Mucosa of gallbladder (tissue), 1 donor: ENCODE data around the gene P2RX3. TPM values are rescaled to one million over a fixed set of nuclear protein-coding genes. Genes with fewer than 3 reads are reported as not detected.
"Not testable (repeated sequence)": the region's sequence is repeated elsewhere in the genome, so short reads cannot be mapped to it uniquely, and the experiment has no call there.

ENCODE experiments used
- DNase-seq: peaks from one replicate; pipeline ENCODE4 v3.0.0-alpha.2; 2020; ENCODE audit warnings: low spot score
- total RNA-seq: library from RNA; stranded (reverse); gene quantifications from one replicate; pipeline ENCODE4 v1.2.1, GENCODE V29; 2021
- donor health status: DM: no; HTN: no; CAD: no.

P2RX3 gene
- 0.40 TPM for total RNA-seq

DNA sequence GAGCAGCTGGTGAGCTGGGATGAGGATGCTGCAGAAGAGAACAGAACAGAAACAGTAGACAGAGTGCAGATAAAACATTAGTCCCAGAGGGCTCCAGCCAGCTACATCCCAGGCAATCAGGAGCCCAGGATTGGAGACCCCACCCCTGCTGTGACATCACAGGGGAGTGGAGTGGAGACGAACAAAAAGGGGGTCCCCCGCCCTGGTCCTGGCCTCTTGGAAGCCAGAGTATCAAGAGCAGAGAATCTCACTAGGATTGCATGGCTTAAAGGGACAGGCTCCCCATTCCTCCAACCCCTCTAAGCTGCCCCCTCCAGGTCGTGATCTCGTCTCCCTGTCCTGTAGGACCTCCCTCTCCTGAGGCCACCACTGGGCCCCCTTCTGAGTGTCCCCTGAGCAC lies at the start of gene P2RX3:
P2RX3 (plus strand) TSS at position 211 of the 400 bp plus-strand sequence. CDS start 199 bp downstream, outside the sequence.
- no peak for DNase-seq

DNA sequence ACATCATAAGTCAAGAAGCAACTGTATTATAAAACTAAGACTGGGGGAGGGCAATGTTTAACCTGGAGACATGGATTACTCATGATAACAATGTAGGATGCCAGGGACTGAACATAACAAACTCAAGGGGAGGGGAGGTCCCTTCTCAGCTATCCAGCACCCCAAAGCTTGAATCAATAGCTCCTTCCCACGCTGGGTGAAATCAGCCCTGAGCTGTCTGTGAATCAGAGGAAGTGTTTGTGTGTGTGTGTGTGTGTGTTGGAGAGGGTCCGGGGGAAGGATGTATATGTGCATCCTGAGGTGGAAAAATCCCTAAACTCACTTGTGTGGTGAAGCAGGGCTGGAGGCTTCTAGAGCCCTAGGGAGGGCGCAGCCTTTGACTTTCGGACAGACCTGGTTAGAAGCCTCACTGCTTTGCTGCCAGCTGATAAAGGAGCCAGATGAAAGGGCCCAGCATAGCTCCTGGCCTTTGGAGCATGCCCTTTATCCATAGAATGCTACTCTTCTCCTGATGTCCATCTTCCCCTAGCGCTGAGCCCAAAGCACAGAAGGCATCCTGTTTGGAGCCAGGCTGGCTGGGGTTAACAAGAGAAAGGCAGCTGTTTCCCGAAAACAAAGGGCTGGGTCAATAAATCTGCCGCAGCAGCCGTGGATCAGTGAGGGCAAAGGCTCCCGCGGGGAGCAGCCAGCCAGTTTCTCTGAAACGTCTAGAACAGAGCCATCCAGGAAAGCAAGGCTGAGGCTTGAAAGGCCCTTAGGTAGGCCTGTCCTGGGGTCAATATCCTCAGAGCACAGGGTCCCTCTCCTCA lies 49.2 kb upstream of the P2RX3 start:
- no peak for DNase-seq

DNA sequence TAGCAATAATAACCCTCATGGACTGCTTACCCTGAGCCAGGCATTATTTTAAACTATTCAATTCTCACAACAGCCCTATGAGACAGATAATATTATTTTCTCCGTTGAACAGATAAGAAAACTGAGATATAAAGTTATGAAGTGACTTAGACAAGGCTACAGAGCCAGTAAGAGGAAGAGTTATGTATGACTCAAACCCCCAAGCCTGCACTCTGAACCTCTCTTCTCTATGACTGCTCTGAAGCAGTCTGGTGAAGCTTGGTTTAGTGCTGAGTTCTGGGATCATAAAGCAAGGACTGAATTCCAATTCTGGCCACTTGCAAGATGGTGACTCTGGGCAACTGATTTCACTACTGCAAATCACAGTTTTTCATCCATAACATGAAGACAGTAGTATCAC lies 47.9 kb upstream of the P2RX3 start:
- no peak for DNase-seq

DNA sequence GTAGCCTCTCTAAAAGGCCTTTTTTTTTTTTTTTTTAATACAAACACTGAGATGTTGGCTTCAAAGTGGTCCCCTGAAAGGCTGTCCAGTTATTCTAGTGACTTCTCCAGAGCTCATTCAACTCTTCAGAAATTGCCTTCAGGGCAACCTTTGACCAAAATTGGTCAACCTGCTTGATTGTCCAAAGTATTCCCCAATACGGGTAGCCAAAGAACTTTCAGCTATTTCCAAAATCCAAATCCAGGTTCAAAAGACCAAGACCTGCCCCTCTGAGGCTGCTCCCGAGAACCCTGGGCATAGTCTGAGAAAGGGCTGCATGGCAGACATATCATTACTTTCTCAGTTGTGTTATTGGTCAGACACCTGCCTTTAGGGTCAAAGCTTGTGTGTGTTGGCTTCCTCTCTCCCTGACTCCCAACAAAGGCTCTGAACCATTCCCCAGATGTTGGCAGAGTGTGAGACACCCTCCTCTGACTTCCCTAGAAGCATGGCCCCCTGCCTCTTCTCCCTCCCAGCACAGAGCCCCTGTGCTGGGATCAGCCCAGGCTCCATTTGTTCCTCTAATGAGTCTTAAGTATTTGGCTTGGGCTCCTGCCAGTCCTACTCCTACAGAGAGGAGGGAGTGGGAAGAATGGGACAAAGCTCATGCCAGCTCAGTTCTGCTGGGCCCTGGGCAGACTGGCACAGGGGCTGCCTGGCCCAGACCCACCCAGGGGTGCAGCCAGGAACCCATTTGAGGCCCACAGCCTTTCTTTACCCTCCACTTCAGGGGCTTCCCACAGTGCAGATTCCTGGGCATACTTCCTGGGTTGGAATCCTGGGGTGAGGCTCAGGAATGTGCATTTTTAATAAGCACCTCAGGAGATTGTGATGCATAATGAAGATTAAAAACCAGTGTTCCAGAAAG lies 43.7 kb upstream of the P2RX3 start:
- peak; percentile 45 for DNase-seq

DNA sequence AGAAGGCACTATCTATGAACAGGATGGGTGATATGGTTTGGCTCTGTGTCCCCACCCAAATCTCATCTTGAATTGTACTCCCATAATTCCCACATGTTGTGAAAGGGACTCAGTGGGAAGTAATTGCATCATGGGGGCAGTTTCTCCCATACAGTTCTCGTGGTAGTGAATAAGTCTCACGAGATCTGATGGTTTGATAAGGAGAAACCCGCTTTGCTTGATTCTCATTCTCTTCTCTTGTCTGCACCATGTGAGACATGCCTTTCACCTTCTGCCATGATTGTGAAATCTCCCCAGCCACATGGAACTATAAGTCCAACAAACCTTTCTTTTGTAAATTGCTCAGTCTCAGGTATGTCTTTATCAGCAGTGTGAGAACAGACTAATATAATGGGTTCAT lies 41.9 kb upstream of the P2RX3 start:
- DNase-seq, result not testable (repeated sequence)

DNA sequence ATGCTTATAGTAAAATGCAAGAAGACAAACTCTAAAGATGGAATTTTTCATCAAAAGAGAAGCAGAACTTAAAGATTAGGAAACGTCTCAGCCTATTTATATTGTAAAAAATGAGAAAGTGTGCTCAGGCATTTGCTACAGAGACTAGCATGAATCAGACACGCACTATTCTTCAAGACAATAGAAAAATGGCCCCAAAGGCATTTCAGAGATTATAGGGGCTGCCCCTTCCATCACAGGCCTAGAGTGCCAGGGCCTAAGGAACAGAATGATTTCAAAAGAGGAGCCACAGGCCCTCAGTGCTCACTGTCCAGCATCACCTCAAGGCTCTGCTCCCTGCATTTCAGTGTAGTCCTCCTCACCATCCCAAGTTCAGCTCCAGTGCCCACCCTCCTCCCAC lies 40.9 kb upstream of the P2RX3 start:
- no peak for DNase-seq

DNA sequence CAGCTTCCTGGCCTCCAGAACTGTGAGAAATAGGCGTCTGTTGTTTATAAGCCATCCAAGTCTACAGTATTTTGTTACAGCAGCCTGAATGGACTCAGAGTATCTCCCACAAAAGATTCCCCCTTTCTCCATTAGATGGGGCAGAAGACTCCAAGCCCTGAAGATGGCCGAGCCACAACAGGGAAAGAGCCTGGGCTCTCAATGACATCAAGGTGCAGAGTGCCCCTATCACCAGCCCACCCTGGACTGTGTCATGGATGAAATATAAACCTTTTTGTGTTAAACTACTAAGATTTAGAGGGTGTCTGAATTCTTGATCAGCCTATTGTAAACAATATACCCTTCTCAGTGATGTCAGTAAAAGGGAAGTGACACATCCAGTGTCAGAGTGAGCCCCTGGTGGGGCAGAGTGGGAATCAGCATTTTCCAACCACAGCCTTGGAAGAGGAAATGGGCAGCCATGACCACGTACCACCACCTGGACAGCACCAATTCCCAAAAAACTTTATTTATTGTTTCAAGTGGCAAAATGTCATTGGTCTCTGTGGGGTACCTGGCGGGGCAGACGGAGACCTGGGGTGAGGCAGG lies 38.9 kb upstream of the P2RX3 start:
- DNase-seq, result no peak

DNA sequence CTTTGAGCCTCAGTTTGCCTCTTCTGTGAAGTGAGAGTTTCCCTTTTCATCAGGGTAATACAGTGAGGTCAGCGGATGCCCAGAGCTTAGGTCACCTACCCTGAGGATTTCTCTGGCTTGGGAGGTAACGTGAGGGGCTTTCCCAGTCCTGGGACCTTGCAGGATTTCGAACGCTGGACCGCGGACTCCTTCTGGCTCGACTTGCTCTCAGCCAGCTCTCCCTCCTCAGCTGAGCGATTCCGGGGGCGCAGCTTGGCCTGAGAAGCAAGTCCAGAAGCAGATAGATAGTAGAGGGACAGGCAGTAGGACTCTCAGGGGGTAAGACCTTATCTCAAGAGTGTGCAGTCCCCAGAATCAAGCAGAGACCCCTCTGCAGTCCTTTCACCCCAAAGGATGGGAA lies 37.4 kb upstream of the P2RX3 start:
- DNase-seq, result no peak

DNA sequence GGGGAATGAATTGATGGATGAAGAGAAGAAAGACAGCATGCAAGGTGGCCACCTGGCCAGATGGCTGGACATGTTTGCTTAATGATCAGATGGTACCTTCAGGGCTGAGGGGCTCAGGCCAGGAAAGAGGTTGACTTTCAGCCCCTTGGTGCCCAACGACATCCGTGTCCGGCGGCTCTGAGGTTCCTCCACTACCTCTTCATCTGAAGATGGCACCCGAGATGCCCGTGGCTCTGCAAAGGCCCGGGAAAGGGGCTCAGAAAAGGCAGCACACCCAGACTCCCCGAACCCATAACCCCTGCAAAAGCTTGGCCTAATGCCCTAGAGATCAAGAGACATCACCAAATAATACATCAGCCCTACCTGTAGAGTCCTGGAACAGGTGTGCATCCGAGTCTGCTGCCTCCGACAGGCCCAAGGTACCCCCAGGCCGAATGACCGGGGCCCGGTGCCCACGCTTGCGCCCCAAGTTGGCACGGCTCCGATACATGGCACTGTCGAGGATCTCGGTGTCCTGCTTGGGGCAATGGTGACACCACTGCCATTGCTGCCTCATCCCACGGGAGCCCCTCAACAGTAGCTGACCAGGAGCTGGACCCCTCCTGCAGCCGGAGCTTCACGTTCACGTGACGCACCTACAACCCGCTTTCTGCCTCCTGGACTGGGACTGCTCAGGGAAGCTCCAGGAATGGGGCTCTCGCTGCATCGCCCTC lies 36.3 kb upstream of the P2RX3 start:
- DNase-seq, result no peak

DNA sequence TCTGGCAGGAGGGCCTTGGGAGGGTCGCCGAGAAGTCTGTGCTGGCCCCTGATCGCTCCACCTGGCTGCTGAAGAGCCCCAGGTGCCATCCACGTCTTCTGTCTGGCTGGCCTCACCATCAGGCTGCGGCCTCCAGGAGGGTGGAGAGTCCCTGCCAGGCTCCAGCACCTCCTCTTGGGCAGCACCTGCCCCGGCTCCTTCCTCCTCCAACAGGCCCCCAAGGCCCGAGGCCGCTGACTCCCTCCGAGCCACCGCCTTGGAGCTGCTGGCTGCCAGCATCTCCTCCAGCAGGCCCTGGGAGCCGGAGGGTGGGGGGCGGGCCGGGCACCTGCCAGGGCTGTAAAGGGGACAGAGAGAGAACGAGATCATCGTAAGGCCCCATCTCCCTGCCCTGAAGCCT lies 35.7 kb upstream of the P2RX3 start:
- DNase-seq, result no peak

DNA sequence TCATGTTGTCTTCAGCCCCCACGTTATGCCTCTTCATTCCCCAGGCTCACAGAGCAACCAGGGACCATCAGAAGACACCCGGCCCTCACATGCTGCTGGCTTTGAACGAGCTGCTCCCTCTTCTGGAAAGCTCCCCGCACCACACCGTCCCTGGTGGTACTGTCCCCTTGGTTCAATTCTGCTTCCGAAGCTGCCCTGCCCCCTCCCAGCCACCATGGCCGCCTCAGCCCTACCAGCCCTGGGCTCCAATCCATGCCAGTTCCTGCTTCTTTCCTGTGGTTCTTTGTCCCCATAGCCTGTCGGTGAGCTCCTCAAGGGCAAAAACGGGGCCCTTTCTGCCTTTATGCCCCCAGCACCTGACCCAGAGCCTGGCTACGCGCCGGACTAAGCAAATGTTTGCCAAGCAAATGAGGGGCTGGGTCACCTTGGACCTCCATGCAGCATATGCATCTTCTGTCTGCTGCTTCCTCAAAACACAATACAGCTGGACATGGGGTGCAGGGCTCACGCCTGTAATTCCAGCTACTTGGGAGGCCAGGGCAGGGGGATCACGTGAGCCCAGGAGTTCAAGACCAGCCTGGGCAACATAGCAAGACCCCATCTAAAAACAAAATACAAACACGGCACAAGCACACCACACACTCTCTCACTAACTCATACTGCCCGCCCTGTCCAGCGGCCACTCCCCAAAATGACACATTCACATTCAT lies 34.7 kb upstream of the P2RX3 start:
- DNase-seq, result no peak

DNA sequence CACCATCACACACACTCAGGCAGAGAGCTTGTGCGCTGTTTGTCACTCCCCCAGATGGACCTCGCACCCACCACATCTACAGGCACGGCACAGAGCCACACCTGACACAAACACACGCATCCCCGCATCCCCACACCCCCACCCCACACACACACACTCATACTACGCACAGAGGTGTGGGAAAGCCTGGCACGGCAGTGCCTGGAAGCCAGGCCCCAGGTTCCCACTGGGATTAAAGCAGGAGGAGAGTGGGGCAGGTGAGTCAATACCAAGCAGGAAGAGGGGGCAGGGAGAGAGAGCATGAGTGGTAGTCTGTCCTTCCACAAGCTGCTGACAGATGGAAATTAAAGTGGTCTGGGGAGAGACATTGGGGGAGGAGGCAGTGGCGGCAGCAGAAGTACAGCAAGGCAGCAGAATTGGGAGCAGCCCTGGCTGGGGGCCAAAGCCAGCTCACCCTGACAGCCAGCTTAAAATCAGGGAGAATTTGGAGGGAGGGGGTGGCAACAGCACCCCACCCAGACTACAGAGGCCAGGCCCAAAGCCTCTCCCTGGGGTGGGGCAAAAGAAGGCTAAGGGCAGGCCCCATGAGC lies 34.1 kb upstream of the P2RX3 start:
- DNase-seq, result no peak

DNA sequence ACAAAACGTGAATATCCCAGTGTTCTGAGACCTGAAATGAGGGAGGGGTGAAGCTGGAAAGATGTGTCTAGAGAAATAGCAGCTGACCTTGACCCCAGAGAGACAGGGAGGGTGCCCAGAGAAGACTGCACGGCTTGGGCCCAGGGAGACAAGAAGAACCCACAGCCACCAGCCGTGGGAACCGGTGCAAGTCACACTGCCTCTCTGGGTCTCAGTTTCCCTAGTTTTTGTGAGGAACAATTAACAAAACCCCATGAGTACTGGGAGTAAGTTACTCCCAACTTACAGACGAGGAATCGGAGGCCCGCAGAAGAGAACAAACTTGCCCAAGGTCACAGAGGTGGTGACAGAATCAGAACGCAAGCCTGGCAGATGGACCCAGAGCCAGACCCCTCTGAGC lies 32.6 kb upstream of the P2RX3 start:
- no peak for DNase-seq

DNA sequence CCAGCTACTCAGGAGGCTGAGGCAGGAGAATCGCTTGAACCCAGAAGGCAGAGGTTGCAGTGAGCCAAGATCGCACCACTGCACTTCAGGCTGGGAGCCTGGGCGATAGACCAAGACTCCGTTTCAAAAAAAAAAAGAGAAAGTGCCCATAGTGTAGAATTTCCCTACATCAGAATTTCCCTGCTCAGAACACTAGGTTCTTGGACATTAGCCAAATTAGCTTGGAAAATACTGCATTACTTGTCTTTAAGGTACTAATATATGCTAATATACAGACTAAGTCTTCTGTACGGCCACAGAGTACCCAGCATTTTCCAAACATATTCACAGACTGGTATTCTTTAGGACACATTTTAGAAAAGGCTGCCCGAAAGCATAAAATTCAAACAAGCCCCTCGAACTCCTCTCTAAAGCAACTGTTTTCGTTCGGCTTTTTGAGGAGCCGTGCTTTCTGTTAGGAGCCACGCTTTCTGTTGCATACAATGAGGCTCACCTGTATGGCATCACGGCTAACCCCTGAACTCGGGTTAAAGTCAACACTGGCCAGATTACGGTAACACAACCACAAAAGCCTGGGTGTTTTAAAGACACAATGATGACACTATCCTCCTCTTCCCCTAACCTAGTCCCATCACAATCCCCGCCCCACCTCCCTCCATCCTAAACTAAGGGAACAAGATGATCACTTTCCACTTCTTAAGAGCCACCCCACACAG lies 31.8 kb upstream of the P2RX3 start:
- DNase-seq, result no peak

DNA sequence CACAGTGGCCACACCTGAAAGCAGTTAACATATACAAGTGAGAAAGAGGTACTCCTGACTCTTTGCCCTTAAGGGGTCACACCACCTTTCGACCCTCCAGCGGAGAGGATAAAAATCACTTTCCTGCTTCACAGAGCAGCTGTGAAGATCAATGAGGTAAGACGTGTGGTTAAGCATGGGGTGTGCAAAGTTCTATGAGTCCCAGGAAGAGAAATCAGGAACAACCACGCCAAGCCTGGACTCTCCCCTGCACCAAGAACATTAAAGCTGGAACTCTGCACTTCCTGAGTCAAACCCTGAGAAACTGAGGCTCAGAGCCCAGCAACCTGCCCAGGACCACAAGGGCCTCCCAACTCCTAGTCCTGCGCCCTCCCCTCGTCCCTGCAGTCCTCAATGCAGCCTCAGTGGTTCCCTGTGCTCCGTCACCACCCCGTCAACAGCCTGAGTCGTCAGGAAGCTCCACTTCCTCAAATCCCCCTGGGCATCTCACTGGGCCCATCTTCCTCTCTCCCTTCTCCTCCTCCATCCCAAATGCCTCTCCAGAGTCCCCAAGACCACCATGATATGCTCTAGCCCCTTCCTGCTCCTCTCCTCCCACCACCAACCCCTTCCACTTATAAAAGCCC lies 31.1 kb upstream of the P2RX3 start:
- no peak for DNase-seq

DNA sequence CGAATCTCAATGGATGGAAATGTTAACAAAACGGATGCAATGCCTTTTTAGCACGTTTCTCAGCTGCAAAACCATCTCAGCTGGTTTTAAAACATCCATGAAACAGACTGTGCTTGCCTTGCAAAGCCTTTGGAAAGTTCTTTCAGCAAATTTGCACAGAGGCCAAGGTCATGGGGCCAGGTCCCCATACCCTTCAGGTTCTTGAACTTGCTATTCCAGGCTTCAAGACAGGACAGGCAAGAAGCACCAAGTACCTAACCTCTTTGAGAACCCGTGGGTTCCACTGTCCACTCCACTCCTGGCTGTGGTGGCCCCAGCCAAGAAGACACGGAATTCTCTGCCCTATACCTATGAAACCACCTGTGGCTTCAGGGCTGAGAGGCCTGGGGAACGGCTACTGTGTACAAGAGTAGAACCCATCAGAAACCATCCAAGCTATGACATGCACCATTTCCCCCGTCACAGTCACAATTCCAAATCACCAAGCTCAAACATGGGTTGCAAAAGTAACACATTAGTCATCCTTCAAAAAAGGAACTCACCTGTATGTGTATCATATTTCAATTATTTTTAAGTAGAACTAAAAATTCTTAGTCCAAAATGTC lies 30.4 kb upstream of the P2RX3 start:
- no peak for DNase-seq

DNA sequence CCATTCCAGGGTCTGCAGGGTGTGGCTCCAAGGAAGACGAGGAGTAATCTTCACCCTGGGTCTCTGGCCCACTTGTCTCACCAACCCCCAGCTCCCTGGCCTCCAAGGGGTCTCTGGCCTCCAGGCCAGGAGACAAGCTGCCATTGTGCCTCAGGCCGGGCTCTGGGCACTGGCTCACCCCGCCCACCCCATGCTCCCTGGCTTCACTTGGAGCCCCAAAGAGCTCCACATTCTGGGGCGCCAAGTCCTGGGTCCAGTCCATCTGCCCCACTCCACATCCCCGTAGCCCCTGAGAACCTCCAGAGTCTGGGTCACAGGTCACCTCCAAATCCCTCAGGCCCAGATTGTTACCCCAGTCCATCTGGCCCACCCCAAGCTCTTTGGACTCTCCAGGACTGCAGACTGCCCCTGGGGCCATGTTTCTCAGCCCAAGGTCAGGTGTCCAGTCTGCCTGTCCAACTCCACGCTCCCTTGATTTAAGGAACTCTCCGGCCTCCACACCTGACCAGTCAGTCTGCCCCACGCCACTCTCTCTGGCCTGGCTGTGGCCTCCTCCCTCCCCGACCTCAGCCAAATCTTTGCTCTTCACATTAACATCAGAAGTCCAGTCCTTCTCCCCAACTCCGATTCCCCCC lies 29.6 kb upstream of the P2RX3 start:
- no peak for DNase-seq

DNA sequence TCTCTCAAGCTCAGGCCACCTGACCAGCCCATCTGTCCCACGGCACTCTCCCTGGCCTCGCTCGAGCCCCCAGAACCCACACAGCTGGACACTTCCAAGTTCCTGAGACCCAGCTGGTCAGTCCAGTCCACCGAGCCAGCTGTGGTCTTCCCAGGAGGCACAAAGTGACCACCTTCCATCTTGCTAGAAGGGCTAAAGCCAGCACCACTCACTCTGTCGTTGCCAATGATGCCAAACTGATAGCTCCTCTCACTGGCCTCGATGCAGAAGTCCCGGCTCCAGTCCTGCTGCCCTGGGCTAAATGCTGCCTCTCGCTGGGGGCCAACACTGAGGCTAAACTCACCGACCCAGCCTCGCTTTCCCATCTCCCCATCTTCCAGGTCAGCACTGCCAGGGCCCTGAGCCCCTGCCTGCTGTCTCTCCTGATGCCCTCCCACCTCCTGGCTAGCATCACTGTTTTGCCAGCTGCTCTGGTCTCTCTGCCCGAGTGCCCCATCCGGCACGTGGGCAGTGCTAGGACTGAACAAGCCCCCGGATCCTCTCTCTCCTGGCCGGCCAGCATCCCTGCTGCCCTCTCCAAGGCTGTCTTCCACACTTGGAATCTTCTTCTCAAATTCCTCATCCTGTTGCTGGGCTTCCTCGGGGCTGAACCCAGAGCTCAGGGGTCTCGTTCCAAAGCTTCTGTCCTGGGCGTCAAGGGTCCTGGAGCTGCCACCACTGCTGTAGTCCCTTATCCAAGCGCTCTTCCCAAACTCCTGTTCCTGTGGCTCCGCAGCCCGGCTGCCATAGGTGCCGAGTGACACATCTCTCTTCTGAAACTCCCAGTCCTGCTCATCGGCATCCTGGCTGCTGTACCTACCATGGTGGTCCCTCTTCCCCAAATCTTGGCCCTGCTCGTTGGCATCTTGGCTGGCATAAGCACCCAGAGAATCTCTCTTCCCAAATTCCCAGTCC lies 28.8 kb upstream of the P2RX3 start:
- DNase-seq, result no peak
